Liver (tissue), 9 donors: ENCODE data around the gene CCDC196. TPM values are rescaled to one million over a fixed set of nuclear protein-coding genes. Genes with fewer than 3 reads are reported as not detected.
"Not testable (repeated sequence)": the region's sequence is repeated elsewhere in the genome, so short reads cannot be mapped to it uniquely, and the experiment has no call there.

Experiments used
- DNase-seq: peaks from one replicate; pipeline ENCODE4 v3.0.0-alpha.2; 2017; ENCODE audit warnings: low spot score
- H3K27ac ChIP-seq, 2 donors: one replicate each; pipeline ENCODE4 v1.7.0; 2013; ENCODE audit warnings: inconsistent platforms in 2 of 2, low read length in 2 of 2, control low read depth in 1 of 2, low read depth in 1 of 2, mild to moderate bottlenecking in 1 of 2
- H3K27me3 ChIP-seq, 4 donors: one replicate each; pipeline versions ENCODE4 v1.6.1 to v1.7.0; 2013; ENCODE audit warnings: low read length in 3 of 4, inconsistent platforms in 1 of 4, mild to moderate bottlenecking in 1 of 4, moderate library complexity in 1 of 4; ENCODE audit not compliant: control insufficient read depth in 4 of 4, insufficient read depth in 4 of 4
- H3K36me3 ChIP-seq, 4 donors: one replicate each; pipeline versions ENCODE4 v1.6.1 to v1.7.0; 2013; ENCODE audit warnings: low read length in 3 of 4, mild to moderate bottlenecking in 3 of 4, low read depth in 1 of 4, moderate library complexity in 1 of 4; ENCODE audit not compliant: control insufficient read depth in 4 of 4, insufficient read depth in 3 of 4
- H3K4me1 ChIP-seq, 4 donors: one replicate each; pipeline versions ENCODE4 v1.6.1 to v1.7.0; 2013; ENCODE audit warnings: low read length in 3 of 4, mild to moderate bottlenecking in 3 of 4, moderate library complexity in 1 of 4; ENCODE audit not compliant: control insufficient read depth in 4 of 4, insufficient read depth in 4 of 4
- H3K4me3 ChIP-seq, 3 donors: one replicate each; pipeline versions ENCODE4 v1.6.1 to v1.7.0; 2013; ENCODE audit warnings: low read length in 3 of 3, control low read depth in 1 of 3, low read depth in 1 of 3, mild to moderate bottlenecking in 1 of 3
- H3K9ac ChIP-seq, 2 donors: one replicate each; pipeline ENCODE4 v1.7.0; 2013; ENCODE audit warnings: low read length in 2 of 2, mild to moderate bottlenecking in 2 of 2, moderate library complexity in 2 of 2, control low read depth in 1 of 2, low read depth in 1 of 2
- H3K9me3 ChIP-seq, 4 donors: one replicate each; pipeline versions ENCODE4 v1.6.1 to v1.7.0; 2013; ENCODE audit warnings: low read length in 3 of 4; ENCODE audit not compliant: control insufficient read depth in 4 of 4
- WGBS: extraction: QIAGEN DNeasy Blood & Tissue Kit; methylation state at CpG from one replicate; pipeline ENCODE4 v1.1.7; 2013; 5-methylcytosine and 5-hydroxymethylcytosine counted together
- polyA plus RNA-seq, 2 donors: library from polyadenylated mRNA; stranded (reverse) in 1 of 2; unstranded in 1 of 2; fragments of 200-250 nt in 1 of 2; fragments of >200 nt in 1 of 2; fragmentation: Nextera tagmentation in 1 of 2; extraction: Ambion mirVana in 1 of 2; gene quantifications; one replicate each; pipeline versions ENCODE4 v1.2.1 to v1.2.3, GENCODE V29; 2013 to 2015
- total RNA-seq, 2 donors: library from RNA; depleted of rRNA; stranded (reverse); fragments of >200 nt; gene quantifications; one replicate each; pipeline ENCODE4 v1.2.3, GENCODE V29; 2014
- donor health status: healthy.
- donor health status: healthy.
- donor health status: healthy.
- donor health status: healthy.
- donor health status: healthy.

Gene CCDC196
- total and polyA plus RNA-seq, 4 donors = 5.4 to 11.4 (median 5.7) TPM; not detected in 1

- H3K27me3 ChIP-seq, H3K4me1 ChIP-seq, DNase-seq, H3K27ac ChIP-seq, H3K4me3 ChIP-seq, H3K9me3 ChIP-seq, H3K9ac ChIP-seq, H3K36me3 ChIP-seq: not testable (repeated sequence)
- 95% methylated on average over 26 of the region's 32 CpGs for WGBS
Observed at GRCh38 chr14:66545751-66546150, 59.6 kb downstream of the CCDC196 start.

Other genes starting within 250 kb of the CCDC196 start
- 10 to 100 TPM; 18.4 to 76.4 TPM for gene GPHN, start 21.8 kb downstream of the CCDC196 start, total RNA-seq
- gene GPHN, start 21.8 kb downstream of the CCDC196 start, polyA plus RNA-seq = 10 to 100 TPM; 29.2 to 65.5 TPM